Upper lobe of left lung (tissue), 6 donors: ENCODE measurements around the gene HSPA2. TPM values are rescaled to one million over a fixed set of nuclear protein-coding genes. Genes with fewer than 3 reads are reported as not detected.

Experiments
- ATAC-seq, 2 donors: fragments of 200-7000 bp; cut with Tn5 transposase; one replicate each; pipeline ENCODE4 v1.9.1; 2022; ENCODE audit warnings: mild to moderate bottlenecking in 2 of 2, moderate library complexity in 2 of 2; ENCODE audit not compliant: low FRiP score in 2 of 2
- DNase-seq, 2 donors: peaks; one replicate each; pipeline ENCODE4 v3.0.0-alpha.2; 2019 to 2020
- H3K27ac ChIP-seq, 4 donors: fragments of 200-600 bp; sonication (generic); one replicate each; pipeline ENCODE4 v1.5.1; 2016 to 2019
- H3K27me3 ChIP-seq, 4 donors: fragments of 200-600 bp; sonication (generic); one replicate each; pipeline ENCODE4 v1.5.1; 2017 to 2019
- H3K36me3 ChIP-seq, 4 donors: fragments of 200-600 bp; sonication (generic); one replicate each; pipeline ENCODE4 v1.5.1; 2016 to 2019
- H3K4me1 ChIP-seq, 4 donors: fragments of 200-600 bp; sonication (generic); one replicate each; pipeline ENCODE4 v1.5.1; 2018 to 2019
- H3K4me3 ChIP-seq, 4 donors: fragments of 200-600 bp; sonication (generic); one replicate each; pipeline ENCODE4 v1.5.1; 2017 to 2019; ENCODE audit warnings: mild to moderate bottlenecking in 2 of 4, moderate library complexity in 1 of 4
- H3K9me3 ChIP-seq, 4 donors: fragments of 200-600 bp; sonication (generic); one replicate each; pipeline ENCODE4 v1.5.1; 2018 to 2019
- CTCF ChIP-seq, 6 experiments: fragments of 450-650 bp in 4 of 6; fragments of 200-600 bp in 2 of 6; sonication (generic) in 2 of 6; IDR thresholded peaks; one replicate each; pipeline ENCODE4 v1.5.1; 2016 to 2019; ENCODE audit warnings: antibody characterized with exemption in 6 of 6
- EP300 ChIP-seq, 4 donors: sonication (generic); formaldehyde crosslinking; IDR thresholded peaks; one replicate each; pipeline ENCODE4 v1.5.1; 2017; ENCODE audit warnings: antibody characterized with exemption in 4 of 4, control low read depth in 2 of 4
- POLR2A ChIP-seq, 4 donors: fragments of 450-650 bp; IDR thresholded peaks; one replicate each; pipeline ENCODE4 v1.5.1; 2016 to 2017; ENCODE audit warnings: antibody characterized with exemption in 4 of 4, mild to moderate bottlenecking in 2 of 4
- POLR2AphosphoS5 ChIP-seq, 2 donors: sonication (generic); formaldehyde crosslinking; IDR thresholded peaks; one replicate each; pipeline ENCODE4 v1.5.1; 2017; ENCODE audit warnings: antibody characterized with exemption in 2 of 2
- WGBS, 2 donors: methylation state at CpG; one replicate each; pipeline ENCODE4 v1.1.5; 2017 to 2018; 5-methylcytosine and 5-hydroxymethylcytosine counted together
- total RNA-seq, 6 donors: library from RNA; depleted of rRNA in 4 of 6; stranded (reverse); fragments of >200 nt in 4 of 6; gene quantifications; one replicate each; pipeline versions ENCODE4 v1.1.0 to v1.2.1, GENCODE V29; 2016 to 2021
- donor health status: DM: no; HTN: no; CAD: no; lungs with moderate emphysema.
- donor health status: DM: no; HTN: yes; CAD: no; lungs with severe emphysema.

HSPA2 gene
- total RNA-seq, 6 donors from 2014 or later, result 4.8 to 25.7 (median 12.1) TPM

- H3K27me3 ChIP-seq, result no peaks in the 10 kb centered on the region
- no peaks in the 10 kb centered on the region for H3K9me3 ChIP-seq
- peaks cover 5 to 23% (median 13%) of the 10 kb centered on the region in 4 donors for H3K4me1 ChIP-seq
- ATAC-seq (no peak), DNase-seq (no peak)
- no peak overlapping the region for H3K4me3 ChIP-seq
- H3K27ac ChIP-seq, result no peak overlapping the region
- H3K36me3 ChIP-seq, result peaks cover 0 to 19% (median 16%) of the 10 kb centered on the region in 4 donors
- WGBS, 2 donors, result 75 to 77% methylated on average over 4 of the region's 4 CpGs
- TF ChIP-seq CTCF (IDR thresholded peaks at IDR 0.05) (no peak), EP300 (IDR thresholded peaks at IDR 0.05) (no peak), POLR2AphosphoS5 (IDR thresholded peaks at IDR 0.05) (no peak), POLR2A (IDR thresholded peaks at IDR 0.05) (no peak)
These were observed 22.3 kb upstream of the HSPA2 start for GRCh38 chr14:64518229-64518628.

GRCh38 chr14:64520699-64521098, 19.8 kb upstream of the HSPA2 start:
- DNase-seq, result no peak
- H3K9me3 ChIP-seq, result no peaks in the 10 kb centered on the region
- TF ChIP-seq CTCF (IDR thresholded peaks at IDR 0.05) (no peak), POLR2A (IDR thresholded peaks at IDR 0.05) (no peak), POLR2AphosphoS5 (IDR thresholded peaks at IDR 0.05) (no peak), EP300 (IDR thresholded peaks at IDR 0.05) (no peak)
- no peak overlapping the region for H3K27ac ChIP-seq
- peaks cover 0 to 28% (median 18%) of the 10 kb centered on the region in 4 donors for H3K36me3 ChIP-seq
- WGBS, 2 donors, result 82 to 90% methylated on average over 4 of the region's 4 CpGs
- no peak for ATAC-seq
- H3K4me3 ChIP-seq, result no peak overlapping the region
- peaks cover 0 to 5% (median 2%) of the 10 kb centered on the region in 4 donors for H3K4me1 ChIP-seq
- H3K27me3 ChIP-seq, result no peaks in the 10 kb centered on the region

GRCh38 chr14:64522591-64523355, 17.8 kb upstream of the HSPA2 start:
- peaks cover 0 to 3% (median 0%) of the 10 kb centered on the region in 4 donors for H3K4me1 ChIP-seq
- DNase-seq, result no peak
- H3K27ac ChIP-seq, result no peak overlapping the region
- H3K9me3 ChIP-seq, result no peaks in the 10 kb centered on the region
- H3K4me3 ChIP-seq, result no peak overlapping the region
- 87 to 89% methylated on average over 9 of the region's 9 CpGs for WGBS, 2 donors
- ATAC-seq, result no peak
- TF ChIP-seq CTCF (IDR thresholded peaks at IDR 0.05), result no peak
- no peak for TF ChIP-seq EP300 (IDR thresholded peaks at IDR 0.05)
- TF ChIP-seq POLR2A (IDR thresholded peaks at IDR 0.05), result no peak
- TF ChIP-seq POLR2AphosphoS5 (IDR thresholded peaks at IDR 0.05), result no peak
- no peaks in the 10 kb centered on the region for H3K27me3 ChIP-seq
- H3K36me3 ChIP-seq, result peaks cover 0 to 31% (median 18%) of the 10 kb centered on the region in 4 donors

- H3K9me3 ChIP-seq, result no peaks in the 10 kb centered on the region
- peaks cover 0 to 31% (median 18%) of the 10 kb centered on the region in 4 donors for H3K36me3 ChIP-seq
- H3K27me3 ChIP-seq, result no peaks in the 10 kb centered on the region
- 93 to 94% methylated on average over 2 of the region's 2 CpGs for WGBS, 2 donors
- DNase-seq (no peak), ATAC-seq (no peak)
- TF ChIP-seq POLR2A (IDR thresholded peaks at IDR 0.05), result no peak
- no peak for TF ChIP-seq EP300 (IDR thresholded peaks at IDR 0.05)
- no peak for TF ChIP-seq POLR2AphosphoS5 (IDR thresholded peaks at IDR 0.05)
- no peak for TF ChIP-seq CTCF (IDR thresholded peaks at IDR 0.05)
- H3K4me3 ChIP-seq, result no peak overlapping the region
- no peak overlapping the region for H3K27ac ChIP-seq
- H3K4me1 ChIP-seq, result no peaks in the 10 kb centered on the region
These were observed 15.2 kb upstream of the HSPA2 start for GRCh38 chr14:64525354-64525753.

GRCh38 chr14:64531567-64531966, 9.0 kb upstream of the HSPA2 start:
- DNase-seq (no peak), ATAC-seq (no peak)
- Histone ChIP-seq H3K4me1 (no peaks in the 10 kb centered on the region), H3K27ac (no peak overlapping the region), H3K36me3 (no peaks in the 10 kb centered on the region), H3K27me3 (no peaks in the 10 kb centered on the region), H3K4me3 (no peak overlapping the region), H3K9me3 (no peaks in the 10 kb centered on the region)
- WGBS, 2 donors, result 51 to 79% methylated on average over 2 of the region's 2 CpGs
- TF ChIP-seq POLR2AphosphoS5 (IDR thresholded peaks at IDR 0.05), result no peak
- TF ChIP-seq CTCF (IDR thresholded peaks at IDR 0.05), result no peak
- no peak for TF ChIP-seq POLR2A (IDR thresholded peaks at IDR 0.05)
- TF ChIP-seq EP300 (IDR thresholded peaks at IDR 0.05), result no peak
